ENCODE data around the gene HOXC5. TPM values are rescaled to one million over a fixed set of nuclear protein-coding genes. Genes with fewer than 3 reads are reported as not detected.
A peak's percentile ranks its signal among the peaks of the same experiment; 100 is the strongest.

Gene HOXC5
- total RNA-seq, 1 donor from 2014 or later: not detected

GRCh38 chr12:53985994-53986685, 46.7 kb upstream of the HOXC5 start:
- Mint-ChIP-seq H3K27me3 (ENCODE audit: low read depth, unreplicated experiment) (peaks cover 85% of the 10 kb centered on the region), H3K4me3 (ENCODE audit: unreplicated experiment) (no peak overlapping the region), H3K36me3 (ENCODE audit: low read depth, unreplicated experiment) (no peaks in the 10 kb centered on the region), H3K9me3 (ENCODE audit: unreplicated experiment) (peaks cover 29% of the 10 kb centered on the region), H3K4me1 (ENCODE audit: low read depth, unreplicated experiment) (no peaks in the 10 kb centered on the region), H3K27ac (ENCODE audit: unreplicated experiment) (no peak overlapping the region)
- Histone ChIP-seq H3K27ac (ENCODE audit: low read depth, low read length) (no peak overlapping the region), H3K4me3 (ENCODE audit: insufficient read depth, low read depth, low read length) (no peak overlapping the region), H3K27me3 (ENCODE audit: insufficient read depth, low read length) (peaks cover 93% of the 10 kb centered on the region), H3K4me1 (ENCODE audit: insufficient read depth, low read length) (no peaks in the 10 kb centered on the region), H3K9ac (ENCODE audit: low read length) (no peak overlapping the region), H3K79me2 (ENCODE audit: insufficient read depth, low read length) (no peaks in the 10 kb centered on the region), H4K20me1 (ENCODE audit: insufficient read depth, low read length) (no peaks in the 10 kb centered on the region), H2AFZ (ENCODE audit: low read depth, low read length) (no peak overlapping the region), H3K9me3 (ENCODE audit: insufficient read depth, low read depth, low read length) (no peaks in the 10 kb centered on the region), H3K4me2 (ENCODE audit: low read length) (no peak overlapping the region), H3K36me3 (ENCODE audit: insufficient read depth, low read length) (no peaks in the 10 kb centered on the region)
- DNase-seq (ENCODE audit: low read depth) (no peak), FAIRE-seq (no peak)
- peak; percentile 82 for TF ChIP-seq EZH2 (IDR thresholded peaks at IDR 0.05; ENCODE audit: insufficient read depth, low read length)
- TF ChIP-seq, protein P1, sequence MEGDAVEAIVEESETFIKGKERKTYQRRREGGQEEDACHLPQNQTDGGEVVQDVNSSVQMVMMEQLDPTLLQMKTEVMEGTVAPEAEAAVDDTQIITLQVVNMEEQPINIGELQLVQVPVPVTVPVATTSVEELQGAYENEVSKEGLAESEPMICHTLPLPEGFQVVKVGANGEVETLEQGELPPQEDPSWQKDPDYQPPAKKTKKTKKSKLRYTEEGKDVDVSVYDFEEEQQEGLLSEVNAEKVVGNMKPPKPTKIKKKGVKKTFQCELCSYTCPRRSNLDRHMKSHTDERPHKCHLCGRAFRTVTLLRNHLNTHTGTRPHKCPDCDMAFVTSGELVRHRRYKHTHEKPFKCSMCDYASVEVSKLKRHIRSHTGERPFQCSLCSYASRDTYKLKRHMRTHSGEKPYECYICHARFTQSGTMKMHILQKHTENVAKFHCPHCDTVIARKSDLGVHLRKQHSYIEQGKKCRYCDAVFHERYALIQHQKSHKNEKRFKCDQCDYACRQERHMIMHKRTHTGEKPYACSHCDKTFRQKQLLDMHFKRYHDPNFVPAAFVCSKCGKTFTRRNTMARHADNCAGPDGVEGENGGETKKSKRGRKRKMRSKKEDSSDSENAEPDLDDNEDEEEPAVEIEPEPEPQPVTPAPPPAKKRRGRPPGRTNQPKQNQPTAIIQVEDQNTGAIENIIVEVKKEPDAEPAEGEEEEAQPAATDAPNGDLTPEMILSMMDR (IDR thresholded peaks at IDR 0.05; ENCODE audit: insufficient read depth, low read depth, low read length): no peak

DNA sequence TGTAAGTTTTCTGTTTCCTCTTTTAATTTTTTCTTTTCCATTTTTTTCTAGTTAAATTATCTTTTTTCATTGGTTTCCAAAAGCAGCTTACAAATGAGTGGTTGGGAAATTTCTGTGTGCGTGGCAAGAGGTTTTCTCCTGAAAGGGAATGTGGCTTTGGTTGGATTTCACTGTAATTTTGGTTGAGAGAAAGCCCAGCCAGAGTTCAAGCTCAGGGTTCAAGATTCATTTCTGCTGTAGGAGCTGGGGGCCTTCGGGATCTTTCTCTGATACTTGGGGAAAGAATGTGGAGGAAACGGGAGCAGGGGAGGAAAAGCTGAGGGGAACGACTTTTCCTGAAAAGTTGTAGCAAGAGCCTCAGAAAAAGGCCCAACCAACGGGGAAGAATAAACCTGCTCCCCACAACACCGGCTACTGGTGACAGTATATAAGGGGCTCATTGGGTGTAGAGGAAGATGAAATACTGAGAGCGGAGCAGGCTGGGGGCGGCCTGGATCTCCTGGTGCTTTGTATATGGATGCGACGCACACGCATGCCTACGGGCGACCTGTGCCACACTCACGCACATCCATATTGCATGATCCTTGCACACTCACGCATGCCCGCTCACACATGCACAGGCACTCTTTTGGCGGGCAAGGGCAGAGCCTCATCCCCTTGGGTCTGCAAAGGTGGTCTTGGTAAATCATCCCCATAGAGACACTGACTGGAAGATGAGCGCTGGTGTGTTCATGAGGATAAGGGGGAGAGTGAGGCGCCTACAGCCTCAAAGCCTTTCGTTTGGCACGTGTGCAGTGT, 46.0 kb upstream of the HOXC5 start:
- DNase-seq (ENCODE audit: low read depth) (no peak), FAIRE-seq (no peak)
- no peak for TF ChIP-seq EZH2 (IDR thresholded peaks at IDR 0.05; ENCODE audit: insufficient read depth, low read length)
- TF ChIP-seq, protein P1 (IDR thresholded peaks at IDR 0.05; ENCODE audit: insufficient read depth, low read depth, low read length): no peak
- no peak overlapping the region for H3K9ac ChIP-seq (ENCODE audit: low read length)
- H3K4me1 ChIP-seq (ENCODE audit: insufficient read depth, low read length): no peaks in the 10 kb centered on the region
- no peak overlapping the region for H3K27ac ChIP-seq (ENCODE audit: low read depth, low read length)
- H3K27me3 Mint-ChIP-seq (ENCODE audit: low read depth, unreplicated experiment): peaks cover 85% of the 10 kb centered on the region
- H3K4me1 Mint-ChIP-seq (ENCODE audit: low read depth, unreplicated experiment): no peaks in the 10 kb centered on the region
- H2AFZ ChIP-seq (ENCODE audit: low read depth, low read length): no peak overlapping the region
- peaks cover 29% of the 10 kb centered on the region for H3K9me3 Mint-ChIP-seq (ENCODE audit: unreplicated experiment)
- no peak overlapping the region for H3K4me3 ChIP-seq (ENCODE audit: insufficient read depth, low read depth, low read length)
- no peaks in the 10 kb centered on the region for H4K20me1 ChIP-seq (ENCODE audit: insufficient read depth, low read length)
- no peaks in the 10 kb centered on the region for H3K36me3 Mint-ChIP-seq (ENCODE audit: low read depth, unreplicated experiment)
- peaks cover 93% of the 10 kb centered on the region for H3K27me3 ChIP-seq (ENCODE audit: insufficient read depth, low read length)
- no peak overlapping the region for H3K4me2 ChIP-seq (ENCODE audit: low read length)
- no peak overlapping the region for H3K27ac Mint-ChIP-seq (ENCODE audit: unreplicated experiment)
- H3K9me3 ChIP-seq (ENCODE audit: insufficient read depth, low read depth, low read length): no peaks in the 10 kb centered on the region
- no peaks in the 10 kb centered on the region for H3K79me2 ChIP-seq (ENCODE audit: insufficient read depth, low read length)
- H3K36me3 ChIP-seq (ENCODE audit: insufficient read depth, low read length): no peaks in the 10 kb centered on the region
- no peak overlapping the region for H3K4me3 Mint-ChIP-seq (ENCODE audit: unreplicated experiment)
